Esophagus muscularis mucosa (tissue), 4 donors: ENCODE measurements around the gene MCEMP1. TPM values are rescaled to one million over a fixed set of nuclear protein-coding genes. Genes with fewer than 3 reads are reported as not detected.

Experiments used
- DNase-seq: peaks from one replicate; pipeline ENCODE4 v3.0.0-alpha.2; 2017; ENCODE audit errors: extremely low spot score
- H3K27ac ChIP-seq, 4 donors: fragments of 200-600 bp; sonication (generic); replicated peaks in 1 of 4; 1 replicate in 3 of 4; 2 replicates in 1 of 4; pipeline ENCODE4 v1.5.1; 2016 to 2019; ENCODE audit warnings: mild to moderate bottlenecking in 1 of 4
- H3K27me3 ChIP-seq, 4 donors: fragments of 200-600 bp; sonication (generic); one replicate each; pipeline versions ENCODE4 v1.5.1 to v1.6.0; 2016 to 2019
- H3K36me3 ChIP-seq, 4 donors: fragments of 200-600 bp; sonication (generic); one replicate each; pipeline ENCODE4 v1.5.1; 2016 to 2019
- H3K4me1 ChIP-seq, 4 donors: fragments of 200-600 bp; sonication (generic); one replicate each; pipeline ENCODE4 v1.5.1; 2016 to 2019
- H3K4me3 ChIP-seq, 4 donors: fragments of 200-600 bp; sonication (generic); 1 replicate in 2 of 4; 2 replicates in 2 of 4; pipeline ENCODE4 v1.5.1; 2016 to 2019; ENCODE audit warnings: mild to moderate bottlenecking in 4 of 4, moderate library complexity in 1 of 4
- H3K9me3 ChIP-seq, 4 donors: fragments of 200-600 bp; sonication (generic); 1 replicate in 3 of 4; 2 replicates in 1 of 4; pipeline ENCODE4 v1.5.1; 2016 to 2019
- CTCF ChIP-seq, 3 experiments: fragments of 200-600 bp in 2 of 3; fragments of 450-650 bp in 1 of 3; sonication (generic) in 2 of 3; IDR thresholded peaks; one replicate each; pipeline ENCODE4 v1.5.1; 2017 to 2019; ENCODE audit warnings: antibody characterized with exemption in 3 of 3, mild to moderate bottlenecking in 2 of 3, moderate library complexity in 1 of 3
- EP300 ChIP-seq: sonication (generic); formaldehyde crosslinking; IDR thresholded peaks from one replicate; pipeline ENCODE4 v1.6.1; 2017; ENCODE audit warnings: antibody characterized with exemption
- POLR2A ChIP-seq: fragments of 450-650 bp; IDR thresholded peaks from one replicate; pipeline ENCODE4 v1.6.1; 2017; ENCODE audit warnings: antibody characterized with exemption, moderate library complexity, mild to moderate bottlenecking, low read depth
- POLR2AphosphoS5 ChIP-seq, 2 donors: sonication (generic); formaldehyde crosslinking; IDR thresholded peaks; one replicate each; pipeline ENCODE4 v1.6.1; 2017; ENCODE audit warnings: antibody characterized with exemption in 2 of 2
- WGBS: methylation state at CpG from one replicate; pipeline ENCODE4 v1.1.5; 2018; 5-methylcytosine and 5-hydroxymethylcytosine counted together
- intact Hi-C: fragments of 100-400 bp; cut with DNase I; formaldehyde crosslinking; loops from one replicate; pipeline ENCODE4 v1.15.1; 2023
- total RNA-seq, 4 donors: library from RNA; depleted of rRNA; stranded (reverse); fragments of >200 nt; gene quantifications; one replicate each; pipeline versions ENCODE4 v1.1.0 to v1.2.1, GENCODE V29; 2016

The MCEMP1 gene
- total RNA-seq, 4 donors from 2014 or later, result 0.34 to 2.0 (median 0.42) TPM; not detected in 1

DNA sequence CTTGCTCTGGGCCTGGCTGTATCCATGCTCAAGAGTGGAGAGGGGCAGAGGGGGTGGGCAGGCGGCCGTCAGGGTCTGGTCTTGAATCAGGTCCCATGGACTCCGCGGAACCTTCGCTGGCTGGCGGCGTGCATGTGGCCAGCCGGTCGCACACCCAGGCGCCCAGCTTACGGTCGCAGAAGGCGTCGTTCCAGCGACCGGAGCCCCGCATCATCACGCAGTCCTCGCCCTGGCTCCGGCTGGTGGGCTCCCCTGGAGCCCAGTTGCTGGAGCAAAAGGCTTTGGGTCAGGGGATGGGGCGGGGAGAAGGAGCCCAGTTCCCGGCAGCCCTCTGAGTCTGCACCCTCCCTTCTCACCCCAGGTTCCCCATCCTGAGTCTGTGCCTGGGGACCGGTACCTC lies 12.3 kb downstream of the MCEMP1 start:
- Histone ChIP-seq H3K27me3 (peaks cover 0 to 31% (median 2%) of the 10 kb centered on the region in 4 donors), H3K27ac (no peak overlapping the region), H3K4me3 (no peak overlapping the region), H3K9me3 (no peaks in the 10 kb centered on the region), H3K36me3 (peaks cover 0 to 15% (median 6%) of the 10 kb centered on the region in 4 donors), H3K4me1 (no peaks in the 10 kb centered on the region)
- intact Hi-C loops, result loop anchor here (10.0 kb wide), 1 partner anchor 106 kb away; no protein-coding TSS in a partner anchor
- no peak for DNase-seq
- TF ChIP-seq POLR2A (no peak), EP300 (no peak), CTCF (IDR thresholded peaks at IDR 0.05) (no peak), POLR2AphosphoS5 (IDR thresholded peaks at IDR 0.05) (no peak)
- WGBS, result 46% methylated on average over 6 of the region's 23 CpGs

GRCh38 chr19:7690779-7691258 lies 13.9 kb downstream of the MCEMP1 start:
- no peak for DNase-seq
- Histone ChIP-seq H3K4me1 (no peaks in the 10 kb centered on the region), H3K4me3 (no peak overlapping the region), H3K9me3 (no peaks in the 10 kb centered on the region), H3K36me3 (no peaks in the 10 kb centered on the region), H3K27me3 (peaks cover 0 to 45% (median 2%) of the 10 kb centered on the region in 4 donors), H3K27ac (no peak overlapping the region)
- intact Hi-C loops, result no loop called here
- WGBS, result 81% methylated on average over 8 of the region's 8 CpGs
- no peak for TF ChIP-seq POLR2A
- no peak for TF ChIP-seq CTCF (IDR thresholded peaks at IDR 0.05)
- TF ChIP-seq POLR2AphosphoS5 (IDR thresholded peaks at IDR 0.05), result no peak
- TF ChIP-seq EP300, result no peak

GRCh38 chr19:7691497-7691896 lies 14.6 kb downstream of the MCEMP1 start:
- Histone ChIP-seq H3K9me3 (no peaks in the 10 kb centered on the region), H3K36me3 (no peaks in the 10 kb centered on the region), H3K4me1 (no peaks in the 10 kb centered on the region), H3K4me3 (no peak overlapping the region), H3K27me3 (peaks cover 0 to 50% (median 2%) of the 10 kb centered on the region in 4 donors), H3K27ac (no peak overlapping the region)
- no peak for TF ChIP-seq CTCF (IDR thresholded peaks at IDR 0.05)
- TF ChIP-seq POLR2A, result no peak
- TF ChIP-seq EP300, result no peak
- no peak for TF ChIP-seq POLR2AphosphoS5 (IDR thresholded peaks at IDR 0.05)
- DNase-seq, result no peak
- intact Hi-C loops, result no loop called here

DNA sequence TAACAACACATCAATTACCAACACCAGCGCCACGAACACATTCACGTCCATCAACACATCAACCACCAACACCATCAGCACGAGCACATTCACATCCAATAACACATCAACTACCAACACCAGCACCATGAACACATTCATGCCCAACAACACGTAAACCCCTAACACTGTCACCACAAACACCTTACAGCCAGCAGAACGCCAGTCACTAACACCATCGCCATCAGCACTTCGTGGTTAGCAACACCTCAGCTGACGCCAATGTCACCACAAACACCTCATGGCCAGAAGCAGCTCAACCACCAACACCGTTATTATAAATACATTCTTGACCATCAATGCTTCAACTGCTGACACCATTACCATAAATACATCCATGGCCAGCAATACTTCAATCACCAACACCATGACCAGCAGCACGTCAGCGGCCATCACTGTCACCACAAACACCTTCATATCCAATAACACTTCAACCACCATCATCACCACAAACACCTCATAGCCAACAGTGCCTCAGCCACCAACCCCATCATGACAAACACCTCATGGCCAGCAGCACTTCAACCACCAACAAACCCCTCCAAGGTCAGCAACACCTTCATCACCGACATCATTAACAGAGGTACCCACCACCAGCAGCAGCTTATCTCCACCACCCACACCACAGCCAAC lies 15.7 kb downstream of the MCEMP1 start:
- no peak for DNase-seq

More for the DNA sequence above, 15.7 kb downstream of the MCEMP1 start:
- H3K4me3 ChIP-seq, result no peak overlapping the region
- 72% methylated on average over 13 of the region's 13 CpGs for whole genome bisulfite sequencing
- intact Hi-C loops, result no loop called here
- no peak overlapping the region for H3K27ac ChIP-seq
- no peaks in the 10 kb centered on the region for H3K4me1 ChIP-seq
- H3K9me3 ChIP-seq, result no peaks in the 10 kb centered on the region
- H3K27me3 ChIP-seq, result peaks cover 0 to 60% (median 8%) of the 10 kb centered on the region in 4 donors
- H3K36me3 ChIP-seq, result no peaks in the 10 kb centered on the region
- TF ChIP-seq POLR2AphosphoS5 (IDR thresholded peaks at IDR 0.05) (no peak), POLR2A (no peak), EP300 (no peak), CTCF (IDR thresholded peaks at IDR 0.05) (no peak)
